GM18498 (cell line): ENCODE measurements around the gene ATP10A.
"Not testable (repeated sequence)": the region's sequence is repeated elsewhere in the genome, so short reads cannot be mapped to it uniquely, and the experiment has no call there.

Experiments
- ATAC-seq: cut with Tn5 transposase; IDR thresholded peaks from one replicate; pipeline ENCODE4 v1.9.1; 2021; ENCODE audit warnings: mild to moderate bottlenecking, moderate library complexity; ENCODE audit not compliant: unreplicated experiment

The ATP10A gene

GRCh38 chr15:25859838-25860645 lies 3.1 kb downstream of the ATP10A start:
- ATAC-seq: no peak

- ATAC-seq: no peak
Measured at GRCh38 chr15:25858952-25859760, 4.0 kb downstream of the ATP10A start.

- not testable (repeated sequence) for ATAC-seq
Measured at GRCh38 chr15:25856059-25856458, 7.1 kb downstream of the ATP10A start.

- ATAC-seq: no peak
Measured at GRCh38 chr15:25852661-25853524, 10.2 kb downstream of the ATP10A start.

GRCh38 chr15:25852027-25852426 lies 11.1 kb downstream of the ATP10A start:
- ATAC-seq: no peak

GRCh38 chr15:25850154-25851111 lies 12.7 kb downstream of the ATP10A start:
- ATAC-seq: peak; percentile 75

- ATAC-seq: no peak
Measured at GRCh38 chr15:25849157-25849921, 13.8 kb downstream of the ATP10A start.

- ATAC-seq: no peak
Measured at GRCh38 chr15:25848784-25849156, 14.4 kb downstream of the ATP10A start.

- ATAC-seq: no peak
Measured at GRCh38 chr15:25848325-25848724, 14.8 kb downstream of the ATP10A start.

GRCh38 chr15:25847051-25847450 lies 16.1 kb downstream of the ATP10A start:
- no peak for ATAC-seq

GRCh38 chr15:25846377-25846776 lies 16.8 kb downstream of the ATP10A start:
- no peak for ATAC-seq

- ATAC-seq: no peak
Measured at GRCh38 chr15:25844981-25845680, 18.0 kb downstream of the ATP10A start.

- no peak for ATAC-seq
Measured at GRCh38 chr15:25844542-25844941, 18.6 kb downstream of the ATP10A start.

GRCh38 chr15:25844076-25844475 lies 19.1 kb downstream of the ATP10A start:
- ATAC-seq: no peak

GRCh38 chr15:25839638-25840156 lies 23.4 kb downstream of the ATP10A start:
- no peak for ATAC-seq

- no peak for ATAC-seq
Measured at GRCh38 chr15:25838871-25839195, 24.3 kb downstream of the ATP10A start.

GRCh38 chr15:25838191-25838870 lies 24.8 kb downstream of the ATP10A start:
- no peak for ATAC-seq

- ATAC-seq: no peak
Measured at GRCh38 chr15:25832158-25832557, 31.0 kb downstream of the ATP10A start.
